KMS-11 (cell line): ENCODE data around the gene RPL36A.

ENCODE experiments used
- H2AFZ ChIP-seq: fragments of 200-600 bp; sonication (generic); 2 replicates; pipeline ENCODE4 v1.6.1; 2016; ENCODE audit warnings: antibody characterized with exemption, mixed run types, low read depth
- H3K27ac ChIP-seq: fragments of 200-600 bp; sonication (generic); 2 replicates; pipeline ENCODE4 v1.6.1; 2016; ENCODE audit warnings: mild to moderate bottlenecking, mixed run types
- H3K27me3 ChIP-seq: fragments of 200-600 bp; sonication (generic); 2 replicates; pipeline ENCODE4 v1.6.1; 2017; ENCODE audit warnings: mild to moderate bottlenecking, low read depth, mixed run types, moderate library complexity; ENCODE audit not compliant: insufficient read depth
- H3K36me3 ChIP-seq: fragments of 200-600 bp; sonication (generic); 2 replicates; pipeline ENCODE4 v1.6.1; 2017; ENCODE audit warnings: mild to moderate bottlenecking, mixed run types; ENCODE audit not compliant: insufficient read depth
- H3K4me1 ChIP-seq: fragments of 200-600 bp; sonication (generic); 2 replicates; pipeline ENCODE4 v1.6.1; 2016; ENCODE audit warnings: mild to moderate bottlenecking, low read depth, mixed run types; ENCODE audit not compliant: poor library complexity, severe bottlenecking
- H3K4me2 ChIP-seq: fragments of 200-600 bp; sonication (generic); 2 replicates; pipeline ENCODE4 v1.7.0; 2016; ENCODE audit warnings: mild to moderate bottlenecking, mixed run types
- H3K4me3 ChIP-seq: fragments of 200-600 bp; sonication (generic); IDR thresholded peaks from 2 replicates; pipeline ENCODE4 v1.6.1; 2017; ENCODE audit warnings: low read depth, low read length, mixed read lengths; ENCODE audit not compliant: insufficient read depth
- H3K79me2 ChIP-seq: fragments of 200-600 bp; sonication (generic); 2 replicates; pipeline ENCODE4 v1.6.1; 2016; ENCODE audit warnings: low read depth, mixed run types; ENCODE audit not compliant: insufficient read depth
- H3K9ac ChIP-seq: fragments of 200-600 bp; sonication (generic); 2 replicates; pipeline ENCODE4 v1.6.1; 2016; ENCODE audit warnings: mild to moderate bottlenecking, mixed run types
- H4K20me1 ChIP-seq: fragments of 200-600 bp; sonication (generic); 2 replicates; pipeline ENCODE4 v1.6.1; 2016; ENCODE audit warnings: mild to moderate bottlenecking, mixed run types; ENCODE audit not compliant: insufficient read depth
- TF ChIP-seq, protein P1 (sequence below): fragments of 200-600 bp; sonication (generic); conservative IDR thresholded peaks from 2 replicates; pipeline ENCODE4 v1.6.1; 2017; ENCODE audit warnings: low read depth, mild to moderate bottlenecking, antibody characterized with exemption, low read length, moderate library complexity, mixed read lengths

RPL36A gene

DNA sequence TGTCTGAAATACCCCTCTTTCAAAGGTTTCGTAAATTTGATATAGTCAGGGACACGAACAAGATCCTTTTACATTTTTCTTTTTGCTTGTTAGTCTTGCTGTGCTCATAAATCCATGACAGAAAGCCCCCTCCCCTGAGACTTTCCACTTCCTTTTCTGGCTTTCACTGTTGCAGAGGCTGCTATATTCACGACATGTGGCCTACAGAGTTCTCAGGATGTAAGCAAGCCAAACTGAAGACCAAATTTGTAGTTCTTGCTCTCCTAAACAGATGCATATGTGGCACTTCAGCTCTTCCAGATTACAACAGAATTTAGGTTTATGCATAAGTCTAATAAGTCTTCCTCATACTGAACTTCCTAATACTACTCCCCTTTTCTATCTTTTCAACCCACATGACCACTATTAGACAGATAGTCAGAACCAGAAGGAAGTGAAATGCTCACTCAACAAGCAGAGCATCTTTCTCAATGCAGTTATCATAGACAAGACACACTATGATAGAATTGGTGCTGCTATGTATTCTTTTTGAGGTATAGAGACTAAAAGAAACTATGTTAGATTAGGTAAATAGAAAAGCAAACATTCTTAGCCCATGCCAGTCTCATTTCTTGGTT lies 19.8 kb upstream of the RPL36A start:
- Histone ChIP-seq H3K36me3 (no peaks in the 10 kb centered on the region), H3K9ac (no peak overlapping the region), H3K4me2 (no peak overlapping the region), H4K20me1 (no peaks in the 10 kb centered on the region), H3K79me2 (no peaks in the 10 kb centered on the region), H3K27me3 (no peaks in the 10 kb centered on the region), H3K4me1 (no peaks in the 10 kb centered on the region), H3K4me3 (no peak overlapping the region), H2AFZ (no peak overlapping the region), H3K27ac (no peak overlapping the region)
- TF ChIP-seq, protein P1, sequence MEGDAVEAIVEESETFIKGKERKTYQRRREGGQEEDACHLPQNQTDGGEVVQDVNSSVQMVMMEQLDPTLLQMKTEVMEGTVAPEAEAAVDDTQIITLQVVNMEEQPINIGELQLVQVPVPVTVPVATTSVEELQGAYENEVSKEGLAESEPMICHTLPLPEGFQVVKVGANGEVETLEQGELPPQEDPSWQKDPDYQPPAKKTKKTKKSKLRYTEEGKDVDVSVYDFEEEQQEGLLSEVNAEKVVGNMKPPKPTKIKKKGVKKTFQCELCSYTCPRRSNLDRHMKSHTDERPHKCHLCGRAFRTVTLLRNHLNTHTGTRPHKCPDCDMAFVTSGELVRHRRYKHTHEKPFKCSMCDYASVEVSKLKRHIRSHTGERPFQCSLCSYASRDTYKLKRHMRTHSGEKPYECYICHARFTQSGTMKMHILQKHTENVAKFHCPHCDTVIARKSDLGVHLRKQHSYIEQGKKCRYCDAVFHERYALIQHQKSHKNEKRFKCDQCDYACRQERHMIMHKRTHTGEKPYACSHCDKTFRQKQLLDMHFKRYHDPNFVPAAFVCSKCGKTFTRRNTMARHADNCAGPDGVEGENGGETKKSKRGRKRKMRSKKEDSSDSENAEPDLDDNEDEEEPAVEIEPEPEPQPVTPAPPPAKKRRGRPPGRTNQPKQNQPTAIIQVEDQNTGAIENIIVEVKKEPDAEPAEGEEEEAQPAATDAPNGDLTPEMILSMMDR = no peak

DNA sequence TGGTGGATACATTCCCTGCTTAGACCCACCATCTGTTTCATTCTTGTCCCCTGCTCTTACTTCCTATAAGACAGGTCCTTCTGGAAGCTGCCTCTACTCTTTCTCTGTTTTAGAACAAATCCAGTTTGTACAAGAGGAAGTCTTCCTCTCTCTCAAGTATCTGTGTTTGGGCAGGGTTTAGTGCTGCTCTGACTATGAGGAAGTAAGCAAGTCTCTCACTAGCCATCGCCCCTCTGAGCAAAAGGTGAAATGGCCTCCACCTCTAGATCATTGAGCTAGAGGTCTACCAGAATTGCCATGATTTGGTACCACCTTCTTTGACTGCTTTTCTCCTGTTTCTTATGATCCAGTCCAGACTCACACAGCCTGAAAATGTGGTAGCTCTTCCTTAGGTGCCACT lies 13.3 kb upstream of the RPL36A start:
- no peaks in the 10 kb centered on the region for H3K27me3 ChIP-seq
- no peak overlapping the region for H3K4me2 ChIP-seq
- H3K27ac ChIP-seq = no peak overlapping the region
- peaks cover under 1% of the 10 kb centered on the region for H3K4me1 ChIP-seq
- no peaks in the 10 kb centered on the region for H4K20me1 ChIP-seq
- no peaks in the 10 kb centered on the region for H3K79me2 ChIP-seq
- no peak overlapping the region for H3K4me3 ChIP-seq
- no peaks in the 10 kb centered on the region for H3K36me3 ChIP-seq
- no peak overlapping the region for H3K9ac ChIP-seq
- no peak overlapping the region for H2AFZ ChIP-seq
- TF ChIP-seq, protein P1 = no peak

DNA sequence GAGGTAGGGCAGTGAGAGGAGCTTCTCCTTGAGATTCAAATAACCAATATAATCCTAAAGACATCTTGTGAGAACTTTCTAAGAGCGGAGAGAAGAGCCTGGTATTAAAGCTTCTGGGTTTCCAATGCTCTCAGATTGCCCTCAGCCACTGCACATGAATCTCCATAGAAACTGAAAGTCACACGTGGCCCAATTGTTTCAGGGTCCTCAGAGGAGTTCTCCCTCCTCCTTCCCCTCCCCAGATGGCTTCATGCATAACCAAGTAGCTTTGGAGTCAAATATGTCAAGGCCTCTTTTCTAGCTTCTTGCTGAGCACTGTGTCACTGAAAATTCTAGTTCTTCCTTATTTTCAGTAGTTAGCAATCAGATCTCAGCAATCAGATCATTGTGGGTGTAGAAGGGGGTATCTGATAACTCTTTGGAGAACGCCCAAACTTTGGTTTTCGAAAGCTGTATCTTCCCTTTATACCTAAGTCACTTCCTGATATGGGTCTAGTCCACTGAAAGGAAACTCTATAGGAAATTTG lies 7.1 kb upstream of the RPL36A start:
- TF ChIP-seq, protein P1 = no peak
- Histone ChIP-seq H3K4me2 (peak overlapping the region; percentile 86), H3K9ac (peak overlapping the region; percentile 27; the same call in 1 of the 2 replicates), H3K27ac (peak overlapping the region; percentile 38; the same call in 1 of the 2 replicates), H3K79me2 (no peaks in the 10 kb centered on the region), H2AFZ (peak overlapping the region; percentile 75), H3K4me3 (no peak overlapping the region), H3K27me3 (no peaks in the 10 kb centered on the region), H3K36me3 (no peaks in the 10 kb centered on the region), H3K4me1 (peaks cover 16% of the 10 kb centered on the region), H4K20me1 (no peaks in the 10 kb centered on the region)

DNA sequence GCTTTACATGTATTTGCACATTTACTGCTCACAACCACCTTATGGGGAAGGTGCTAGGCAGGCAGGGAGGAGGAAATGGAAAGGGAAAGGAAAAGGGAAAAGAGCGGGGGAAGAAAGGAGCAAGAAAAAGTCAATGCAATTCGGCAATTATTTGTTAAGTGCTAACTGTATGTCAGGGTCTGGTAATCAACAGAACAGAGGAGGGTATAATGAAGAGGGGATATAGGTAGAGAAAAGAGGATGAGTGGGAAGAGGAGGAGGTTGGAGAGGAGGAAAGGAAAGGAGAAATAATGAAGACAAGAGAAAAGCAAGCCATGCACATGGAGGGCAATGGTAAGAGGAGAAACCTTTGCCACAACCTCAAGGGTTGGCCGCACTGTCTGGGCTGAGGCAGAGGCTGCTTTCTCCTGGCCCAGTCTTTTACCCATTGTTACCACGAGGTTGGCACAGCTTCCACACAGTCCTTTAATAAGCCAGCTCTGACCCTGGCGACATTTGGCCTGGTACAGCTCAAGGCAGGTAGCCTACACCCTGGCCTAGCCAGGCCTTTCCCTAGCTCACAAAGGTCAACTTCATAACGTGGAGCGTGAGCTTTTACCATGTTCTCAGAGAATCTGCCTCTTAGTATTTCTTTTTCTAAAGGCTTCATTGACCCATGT lies 5.7 kb upstream of the RPL36A start:
- H4K20me1 ChIP-seq = no peaks in the 10 kb centered on the region
- no peak overlapping the region for H3K9ac ChIP-seq
- no peaks in the 10 kb centered on the region for H3K27me3 ChIP-seq
- peaks cover 16% of the 10 kb centered on the region for H3K4me1 ChIP-seq
- no peak overlapping the region for H2AFZ ChIP-seq
- H3K27ac ChIP-seq = no peak overlapping the region
- H3K36me3 ChIP-seq = no peaks in the 10 kb centered on the region
- H3K4me2 ChIP-seq = no peak overlapping the region
- TF ChIP-seq, protein P1 = no peak
- H3K79me2 ChIP-seq = no peaks in the 10 kb centered on the region
- H3K4me3 ChIP-seq = no peak overlapping the region
